ENCODE measurements around the gene ATF4.

Gene ATF4

GRCh38 chr22:39529487-39529851 is 9.1 kb downstream of the ATF4 start:
- no peak for DNase-seq

- DNase-seq: no peak
These were observed 9.8 kb downstream of the ATF4 start for GRCh38 chr22:39530116-39530515.

GRCh38 chr22:39530692-39531331 is 10.4 kb downstream of the ATF4 start:
- peak; percentile 18 to 39 for DNase-seq

GRCh38 chr22:39532215-39533073 is 12.1 kb downstream of the ATF4 start, which contains the start of gene RPS19BP1:
RPS19BP1 (minus strand) TSS chr22:39532748; CDS start chr22:39532738, 10 bp downstream.
- DNase-seq: peak; percentile 96 to 99

- no peak for DNase-seq
These were observed 13.7 kb downstream of the ATF4 start for GRCh38 chr22:39534092-39534506.

- peak; percentile 41 to 83 for DNase-seq
These were observed 14.4 kb downstream of the ATF4 start for GRCh38 chr22:39534591-39535356.

GRCh38 chr22:39535357-39535725 is 15.0 kb downstream of the ATF4 start:
- DNase-seq: no peak

- no peak for DNase-seq
These were observed 15.6 kb downstream of the ATF4 start for GRCh38 chr22:39535831-39536449.

- DNase-seq: no peak
These were observed 16.3 kb downstream of the ATF4 start for GRCh38 chr22:39536711-39537110.

GRCh38 chr22:39537975-39538374 is 17.6 kb downstream of the ATF4 start:
- DNase-seq: no peak

- no peak for DNase-seq
These were observed 22.7 kb downstream of the ATF4 start for GRCh38 chr22:39543095-39543494.

- DNase-seq: no peak
These were observed 25.3 kb downstream of the ATF4 start for GRCh38 chr22:39545386-39546365.

- DNase-seq: peak in 1 of 2 experiments; percentile 39
These were observed 26.7 kb downstream of the ATF4 start for GRCh38 chr22:39546889-39547586.

GRCh38 chr22:39547587-39547947 is 27.2 kb downstream of the ATF4 start:
- DNase-seq: no peak

GRCh38 chr22:39553429-39553828 is 33.1 kb downstream of the ATF4 start:
- no peak for DNase-seq

GRCh38 chr22:39554151-39554550 is 33.8 kb downstream of the ATF4 start:
- DNase-seq: no peak

GRCh38 chr22:39556970-39557841 is 36.8 kb downstream of the ATF4 start:
- peak in 1 of 2 experiments; percentile 36 for DNase-seq

- no peak for DNase-seq
These were observed 37.9 kb downstream of the ATF4 start for GRCh38 chr22:39558254-39558727.

- no peak for DNase-seq
These were observed 38.6 kb downstream of the ATF4 start for GRCh38 chr22:39558950-39559349.

Data from NCI-H446 (cell line).